Endothelial cell of umbilical vein (primary cell): ENCODE measurements around the gene PLEKHG4. TPM values are rescaled to one million over a fixed set of nuclear protein-coding genes. Genes with fewer than 3 reads are reported as not detected.

ENCODE experiments used
- BruUV-seq: library from RNA; stranded (reverse); fragments of 400-500 nt; replicated peaks from 2 replicates; lab custom pipeline; 2021; lab: Mats Ljungman, UMichigan
- CTCF ChIA-PET: fragments of 300-600, 350-600 bp; sonication (Branson Sonifier 250); formaldehyde crosslinking; loops from one replicate; lab custom pipeline; 2021; ENCODE audit warnings: antibody characterized with exemption, inconsistent platforms; lab: Charles Lee
- POLR2A ChIA-PET: fragments of 300-600, 350-600 bp; sonication (Branson Sonifier 250); formaldehyde crosslinking; loops from one replicate; lab custom pipeline; 2021; ENCODE audit warnings: antibody characterized with exemption, inconsistent platforms; lab: Charles Lee
- DNase-seq: peaks from one replicate; pipeline ENCODE4 v3.0.0-alpha.2; 2011; ENCODE audit warnings: low read depth, low spot score
- FAIRE-seq: peaks from 2 replicates; lab custom pipeline; 2011; peaks lifted over from hg19 to GRCh38; lab: Jason Lieb, UNC
- H2AFZ ChIP-seq: 2 replicates; pipeline ENCODE4 v1.6.0; 2012; ENCODE audit warnings: low read depth, low read length, control low read depth, inconsistent platforms
- H3K27ac ChIP-seq: 2 replicates; pipeline ENCODE4 v1.5.1; 2011; ENCODE audit warnings: low read depth, mild to moderate bottlenecking, control low read depth, low read length, moderate library complexity; ENCODE audit not compliant: insufficient read depth
- H3K27me3 ChIP-seq, 2 experiments: 2 replicates each; pipeline versions ENCODE4 v1.6.0 to v1.6.1; 2011; ENCODE audit warnings: low read length in 2 of 2, mixed read lengths in 1 of 2; ENCODE audit not compliant: control insufficient read depth in 2 of 2, insufficient read depth in 2 of 2
- H3K36me3 ChIP-seq, 2 experiments: 2 replicates in 1 of 2; 3 replicates in 1 of 2; pipeline ENCODE4 v1.5.1; 2011; ENCODE audit warnings: low read length in 2 of 2, mild to moderate bottlenecking in 1 of 2, moderate library complexity in 1 of 2; ENCODE audit not compliant: control insufficient read depth in 2 of 2, insufficient read depth in 2 of 2; ENCODE audit errors: extremely low read depth in 1 of 2
- H3K4me1 ChIP-seq: 3 replicates; pipeline ENCODE4 v1.5.1; 2011; ENCODE audit warnings: mild to moderate bottlenecking, low read length; ENCODE audit not compliant: control insufficient read depth, insufficient read depth; ENCODE audit errors: extremely low read depth
- H3K4me2 ChIP-seq: 2 replicates; pipeline ENCODE4 v1.6.1; 2011; ENCODE audit warnings: low read length, control low read depth, mixed read lengths; ENCODE audit not compliant: insufficient read depth
- H3K4me3 ChIP-seq, 3 experiments: fragments of 200-600 bp in 1 of 3; sonication (generic), shearing (Covaris generic) in 1 of 3; replicated peaks in 1 of 3; 2 replicates each; pipeline ENCODE4 v1.5.1; 2011 to 2016; ENCODE audit warnings: control low read depth in 3 of 3, low read length in 3 of 3, mild to moderate bottlenecking in 2 of 3, inconsistent platforms in 1 of 3, low read depth in 1 of 3, moderate library complexity in 1 of 3; ENCODE audit not compliant: insufficient read depth in 1 of 3
- H3K79me2 ChIP-seq: 2 replicates; pipeline ENCODE4 v1.6.0; 2012; ENCODE audit warnings: low read length, inconsistent platforms; ENCODE audit not compliant: control insufficient read depth, insufficient read depth
- H3K9ac ChIP-seq: replicated peaks from 2 replicates; pipeline ENCODE3; 2011; ENCODE audit warnings: low read length, control low read depth; ENCODE audit not compliant: insufficient read depth; ENCODE audit errors: extremely low read depth
- H3K9me1 ChIP-seq: replicated peaks from 3 replicates; pipeline ENCODE4 v1.6.0; 2011; ENCODE audit warnings: mild to moderate bottlenecking, low read length; ENCODE audit not compliant: control insufficient read depth, insufficient read depth; ENCODE audit errors: extremely low read depth
- H3K9me3 ChIP-seq: replicated peaks from 2 replicates; pipeline ENCODE4 v1.5.1; 2012; ENCODE audit warnings: low read length, inconsistent platforms; ENCODE audit not compliant: control insufficient read depth, insufficient read depth
- H4K20me1 ChIP-seq: replicated peaks from 2 replicates; pipeline ENCODE3; 2011; ENCODE audit warnings: mild to moderate bottlenecking, low read length; ENCODE audit not compliant: control insufficient read depth, insufficient read depth; ENCODE audit errors: extremely low read depth
- FOS ChIP-seq: IDR thresholded peaks from 2 replicates; pipeline ENCODE4 v1.6.1; 2011; ENCODE audit warnings: mild to moderate bottlenecking, low read length, moderate library complexity, borderline replicate concordance; ENCODE audit not compliant: insufficient read depth
- GATA2 ChIP-seq: IDR thresholded peaks from 2 replicates; pipeline ENCODE4 v1.7.0; 2011; ENCODE audit warnings: low read depth, mild to moderate bottlenecking, moderate library complexity, mixed read lengths, low read length; ENCODE audit not compliant: insufficient read length, insufficient read depth
- JUN ChIP-seq: IDR thresholded peaks from 2 replicates; pipeline ENCODE4 v1.6.1; 2011; ENCODE audit warnings: borderline replicate concordance, low read depth; ENCODE audit not compliant: insufficient read length, insufficient read depth
- POLR2A ChIP-seq: IDR thresholded peaks from 2 replicates; pipeline ENCODE4 v1.6.1; 2012; ENCODE audit warnings: low read depth, mild to moderate bottlenecking, control low read depth, low read length
- POLR2AphosphoS5 ChIP-seq: IDR thresholded peaks from 2 replicates; pipeline ENCODE4 v1.6.1; 2012; ENCODE audit warnings: low read depth, mild to moderate bottlenecking, control low read depth, low read length, moderate library complexity; ENCODE audit not compliant: insufficient read depth
- dilution Hi-C: fragments of 300-500 bp; cut with MboI; formaldehyde crosslinking; loops from one replicate; pipeline ENCODE4 v1.15.0; 2019; ENCODE audit warnings: low sequenced_read_pairs; ENCODE audit not compliant: extremely low pct_ligation_motif_present
- intact Hi-C: fragments of 100-400 bp; cut with micrococcal nuclease; formaldehyde crosslinking; loops from one replicate; pipeline ENCODE4 v1.10.0; 2022
- polyA plus RNA-seq, 4 experiments: library from polyadenylated mRNA; depleted of rRNA in 3 of 4; stranded (reverse) in 3 of 4; unstranded in 1 of 4; fragments of >200 nt; gene quantifications; 2 replicates each; pipeline versions ENCODE4 v1.2.1 to v1.2.3, GENCODE V29; 2011 to 2012; ENCODE audit warnings: missing spikeins in 1 of 4
- total RNA-seq: library from RNA; stranded (reverse); gene quantifications from 2 replicates; pipeline ENCODE4 v1.2.3, GENCODE V29; 2021
- TF ChIP-seq, protein P1 (sequence below), 2 donors: IDR thresholded peaks; 1 replicate in 1 of 2; 2 replicates in 1 of 2; pipeline ENCODE4 v1.5.1; 2011; ENCODE audit warnings: low read length in 2 of 2, mild to moderate bottlenecking in 2 of 2, moderate library complexity in 2 of 2, control low read depth in 1 of 2, inconsistent platforms in 1 of 2, low read depth in 1 of 2; ENCODE audit not compliant: insufficient read depth in 1 of 2; ENCODE audit errors: extremely low read depth in 1 of 2

Gene PLEKHG4
- total and polyA plus RNA-seq, 2 donors (not counting 3 experiments of a cell fraction or from before 2014, with no cell fraction given), result 26.6 to 34.8 TPM

DNA sequence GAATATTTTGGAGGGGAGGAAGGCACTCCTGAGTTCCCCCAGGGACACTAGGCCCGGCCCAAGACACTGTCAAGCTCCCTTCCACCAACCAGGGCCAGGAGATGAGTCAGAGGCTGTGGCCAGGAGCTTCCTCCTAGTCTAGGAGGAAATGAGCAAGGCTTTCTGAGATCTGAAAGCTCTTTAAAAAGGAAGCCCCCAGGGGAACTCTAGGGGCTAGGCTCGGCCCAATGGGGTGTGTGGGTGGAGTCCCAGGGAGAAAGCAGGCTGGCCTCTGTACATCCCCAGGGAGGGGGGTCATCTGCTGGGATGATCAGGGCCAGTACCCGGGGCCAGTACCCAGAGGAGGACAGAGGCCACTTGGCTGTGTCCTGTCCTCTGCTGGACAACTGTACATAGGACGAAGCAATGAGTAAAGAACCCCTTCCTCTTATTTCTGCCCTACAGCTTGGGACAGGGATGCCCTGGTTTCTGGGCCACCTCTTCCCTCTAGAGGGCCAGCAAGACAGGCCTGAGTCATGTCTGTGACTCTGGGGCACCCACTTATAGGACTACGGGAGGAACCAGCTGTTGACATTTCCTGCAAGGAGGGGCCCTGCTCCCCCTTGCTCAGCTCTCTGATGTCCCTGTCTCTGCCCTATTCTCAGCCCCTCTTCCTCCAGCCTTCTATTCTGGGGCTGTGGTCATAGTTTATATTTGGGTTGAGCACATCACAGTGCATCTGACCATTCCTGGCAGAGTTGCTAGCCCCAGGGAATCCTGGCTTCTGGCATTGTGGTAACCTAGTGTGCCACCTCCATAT lies 34.7 kb upstream of the PLEKHG4 start:
- TSS peak; percentile 45 for BruUV-seq
- Histone ChIP-seq H4K20me1 (no peaks in the 10 kb centered on the region), H3K27ac (peak overlapping the region; percentile 88), H3K9ac (peak overlapping the region; percentile 49), H3K4me3 (no peak overlapping the region), H3K9me3 (no peaks in the 10 kb centered on the region), H3K36me3 (peaks cover 0 to 5% of the 10 kb centered on the region in 2 experiments), H3K4me2 (peak overlapping the region; percentile 56), H2AFZ (no peak overlapping the region), H3K4me1 (peaks cover 65% of the 10 kb centered on the region), H3K9me1 (no peaks in the 10 kb centered on the region), H3K79me2 (peaks cover 50% of the 10 kb centered on the region), H3K27me3 (no peaks in the 10 kb centered on the region)
- ChIA-PET CTCF (interaction anchor here (0.9 to 2.0 kb wide), 17 partner anchors 9 to 227 kb away, joined by 3 to 10 read pairs (median 5); partner anchors contain the start of genes KCTD19, LRRC36 and TMEM208), POLR2A (interaction anchor here (0.7 to 1.9 kb wide), 4 partner anchors 15 to 52 kb away, joined by 3 to 8 read pairs (median 6); partner anchors contain the start of genes E2F4 and TMEM208)
- intact Hi-C loops, result loop anchor here (1.0 kb wide), 1 partner anchor 8 kb away; no protein-coding TSS in a partner anchor
- dilution Hi-C loops, result no loop called here
- FAIRE-seq, result peak; percentile 97
- peak; percentile 76 for DNase-seq
- peak; percentile 89 for TF ChIP-seq FOS
- TF ChIP-seq POLR2A, result peak; percentile 69
- no peak for TF ChIP-seq GATA2
- TF ChIP-seq, protein P1, sequence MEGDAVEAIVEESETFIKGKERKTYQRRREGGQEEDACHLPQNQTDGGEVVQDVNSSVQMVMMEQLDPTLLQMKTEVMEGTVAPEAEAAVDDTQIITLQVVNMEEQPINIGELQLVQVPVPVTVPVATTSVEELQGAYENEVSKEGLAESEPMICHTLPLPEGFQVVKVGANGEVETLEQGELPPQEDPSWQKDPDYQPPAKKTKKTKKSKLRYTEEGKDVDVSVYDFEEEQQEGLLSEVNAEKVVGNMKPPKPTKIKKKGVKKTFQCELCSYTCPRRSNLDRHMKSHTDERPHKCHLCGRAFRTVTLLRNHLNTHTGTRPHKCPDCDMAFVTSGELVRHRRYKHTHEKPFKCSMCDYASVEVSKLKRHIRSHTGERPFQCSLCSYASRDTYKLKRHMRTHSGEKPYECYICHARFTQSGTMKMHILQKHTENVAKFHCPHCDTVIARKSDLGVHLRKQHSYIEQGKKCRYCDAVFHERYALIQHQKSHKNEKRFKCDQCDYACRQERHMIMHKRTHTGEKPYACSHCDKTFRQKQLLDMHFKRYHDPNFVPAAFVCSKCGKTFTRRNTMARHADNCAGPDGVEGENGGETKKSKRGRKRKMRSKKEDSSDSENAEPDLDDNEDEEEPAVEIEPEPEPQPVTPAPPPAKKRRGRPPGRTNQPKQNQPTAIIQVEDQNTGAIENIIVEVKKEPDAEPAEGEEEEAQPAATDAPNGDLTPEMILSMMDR (IDR thresholded peaks at IDR 0.05; ENCODE audit: extremely low read depth in 1 of 2, insufficient read depth in 1 of 2, low read depth in 1 of 2, low read length in 2 of 2), result no peak
- peak; percentile 66 for TF ChIP-seq POLR2AphosphoS5
- TF ChIP-seq JUN, result peak; percentile 59
